ENCODE data around the gene ITGAX.

GRCh38 chr16:31329671-31330552, 25.1 kb upstream of the ITGAX start:
- TF ChIP-seq CTCF (IDR thresholded peaks at IDR 0.05) = no peak
- TF ChIP-seq POLR2A (IDR thresholded peaks at IDR 0.05) = no peak

Measured in lower leg skin (tissue), 3 donors.